K562 (cell line): Measurements from ENCODE around the gene CRNKL1. TPM values are rescaled to one million over a fixed set of nuclear protein-coding genes. Genes with fewer than 3 reads are reported as not detected.

Source experiments
- ATAC-seq: fragments of 200-7000 bp; cut with Tn5 transposase; 3 replicates; pipeline ENCODE4 v1.9.1; 2020; ENCODE audit warnings: moderate library complexity
- BruUV-seq: library from RNA; stranded (reverse); fragments of 400-500 nt; replicated peaks from 2 replicates; lab custom pipeline; 2021; lab: Mats Ljungman, UMichigan
- CTCF ChIA-PET: fragments of 300-600 bp; formaldehyde crosslinking; extraction: SDS; loops from one replicate; lab custom pipeline; 2021; ENCODE audit warnings: low intra/inter-chr PET ratio; lab: Yijun Ruan, JAX
- POLR2A ChIA-PET: fragments of 300-600, 350-650 bp; sonication (Branson Sonifier 250); formaldehyde crosslinking; extraction: SDS; loops from one replicate; lab custom pipeline; 2021; ENCODE audit warnings: antibody characterized with exemption, inconsistent platforms; lab: Yijun Ruan, JAX
- DNase-seq, 4 experiments: peaks; one replicate each; pipeline versions ENCODE4 v3.0.0 to v3.0.0-alpha.2; 2011 to 2018; ENCODE audit warnings: low spot score in 3 of 4, mixed read lengths in 3 of 4; ENCODE audit errors: extremely low read depth in 1 of 4
- FAIRE-seq: peaks from 2 replicates; lab custom pipeline; 2011; peaks lifted over from hg19 to GRCh38; lab: Jason Lieb, UNC
- H2AFZ ChIP-seq: 2 replicates; pipeline ENCODE4 v1.6.0; 2011; ENCODE audit warnings: low read depth, low read length, control low read depth, inconsistent platforms
- H3K27ac ChIP-seq: fragments of 200-600 bp; 3 replicates; pipeline ENCODE4 v1.8.0; 2011; ENCODE audit warnings: low read depth, mild to moderate bottlenecking, control low read depth, inconsistent platforms, low read length, moderate library complexity, mixed read lengths; ENCODE audit errors: extremely low read depth
- H3K27me3 ChIP-seq, 2 experiments: fragments of 300-600 bp in 1 of 2; 2 replicates in 1 of 2; 3 replicates in 1 of 2; pipeline versions ENCODE4 v1.6.0 to v1.8.0; 2011; ENCODE audit warnings: inconsistent platforms in 2 of 2, low read length in 2 of 2, mild to moderate bottlenecking in 1 of 2, mixed read lengths in 1 of 2, moderate library complexity in 1 of 2; ENCODE audit not compliant: control insufficient read depth in 2 of 2, insufficient read depth in 2 of 2
- H3K36me3 ChIP-seq: fragments of 300-600 bp; 3 replicates; pipeline ENCODE4 v1.8.0; 2011; ENCODE audit warnings: mild to moderate bottlenecking, low read length, inconsistent platforms; ENCODE audit not compliant: control insufficient read depth, insufficient read depth
- H3K4me1 ChIP-seq, 2 experiments: fragments of 200-600 bp in 1 of 2; replicated peaks in 1 of 2; 2 replicates in 1 of 2; 3 replicates in 1 of 2; pipeline versions ENCODE4 v1.5.1 to v1.8.0; 2011; ENCODE audit warnings: inconsistent platforms in 2 of 2, low read length in 2 of 2, mild to moderate bottlenecking in 1 of 2, mixed read lengths in 1 of 2, moderate library complexity in 1 of 2; ENCODE audit not compliant: control insufficient read depth in 2 of 2, insufficient read depth in 2 of 2
- H3K4me2 ChIP-seq: 2 replicates; pipeline ENCODE4 v1.6.1; 2011; ENCODE audit warnings: low read length, control low read depth, inconsistent platforms, mixed read lengths; ENCODE audit not compliant: insufficient read depth
- H3K4me3 ChIP-seq: fragments of 200-600 bp; sonication (generic), shearing (Covaris generic); 2 replicates; pipeline ENCODE4 v1.5.1; 2016; ENCODE audit warnings: control low read depth, inconsistent platforms
- H3K79me2 ChIP-seq: fragments of 200-600 bp; 3 replicates; pipeline ENCODE4 v1.8.0; 2011; ENCODE audit warnings: low read length, inconsistent platforms; ENCODE audit not compliant: control insufficient read depth, insufficient read depth
- H3K9ac ChIP-seq, 2 experiments: 2 replicates each; pipeline versions ENCODE4 v1.6.0 to v1.6.1; 2011; ENCODE audit warnings: low read depth in 2 of 2, low read length in 2 of 2, control low read depth in 1 of 2, inconsistent platforms in 1 of 2, mild to moderate bottlenecking in 1 of 2, mixed read lengths in 1 of 2; ENCODE audit not compliant: insufficient read depth in 1 of 2
- H3K9me1 ChIP-seq: one replicate; pipeline ENCODE4 v1.6.0; 2011; ENCODE audit warnings: inconsistent platforms, mild to moderate bottlenecking, low read length, moderate library complexity; ENCODE audit not compliant: control insufficient read depth, insufficient read depth
- H3K9me3 ChIP-seq: replicated peaks from 2 replicates; pipeline ENCODE4 v1.5.1; 2011; ENCODE audit warnings: low read depth, low read length, inconsistent platforms; ENCODE audit not compliant: control insufficient read depth, insufficient read depth
- H4K20me1 ChIP-seq: replicated peaks from 2 replicates; pipeline ENCODE4 v1.6.1; 2011; ENCODE audit warnings: low read length, inconsistent platforms, mixed read lengths; ENCODE audit not compliant: control insufficient read depth, insufficient read depth
- CBX3 ChIP-seq, 2 experiments: IDR thresholded peaks; 1 replicate in 1 of 2; 2 replicates in 1 of 2; pipeline ENCODE4 v1.6.1; 2012; ENCODE audit warnings: inconsistent platforms in 2 of 2, low read length in 2 of 2, borderline replicate concordance in 1 of 2, control low read depth in 1 of 2
- CBX5 ChIP-seq: IDR thresholded peaks from 2 replicates; pipeline ENCODE4 v1.6.1; 2014; ENCODE audit warnings: low read depth, borderline replicate concordance
- HSF4 ChIP-seq: fragments of 250-450 bp; sonication (Bioruptor Pico); IDR thresholded peaks from 2 replicates; pipeline ENCODE4 v2.1.2; 2022; ENCODE audit warnings: mild to moderate bottlenecking, moderate library complexity, borderline replicate concordance
- LARP7 ChIP-seq: fragments of 450-650 bp; IDR thresholded peaks from 2 replicates; pipeline ENCODE4 v1.6.1; 2016
- MEIS2 ChIP-seq: fragments of 450-650 bp; IDR thresholded peaks from 2 replicates; pipeline ENCODE4 v1.6.1; 2014; ENCODE audit warnings: mild to moderate bottlenecking; ENCODE audit not compliant: partially characterized antibody
- MTF1 ChIP-seq: fragments of 250-450 bp; sonication (Bioruptor Pico); IDR thresholded peaks from 2 replicates; pipeline ENCODE4 v1.9.0; 2021; ENCODE audit warnings: moderate library complexity, mild to moderate bottlenecking, inconsistent platforms, borderline replicate concordance
- RBM15 ChIP-seq: fragments of 200-400 bp; formaldehyde crosslinking; IDR thresholded peaks from 2 replicates; pipeline ENCODE4 v1.6.1; 2018; ENCODE audit warnings: mild to moderate bottlenecking, low read length, moderate library complexity; ENCODE audit not compliant: insufficient read depth
- RNF2 ChIP-seq: sonication (generic); IDR thresholded peaks from 2 replicates; pipeline ENCODE4 v1.6.1; 2016
- SMC3 ChIP-seq: conservative IDR thresholded peaks from 2 replicates; pipeline ENCODE4 v1.6.1; 2011; ENCODE audit warnings: low read depth, low read length, improper control_type of control experiment; ENCODE audit not compliant: insufficient read depth
- SRF ChIP-seq, 2 experiments: fragments of 250-450, 450-650 bp in 1 of 2; sonication (Bioruptor Pico) in 1 of 2; sonication (generic) in 1 of 2; formaldehyde crosslinking; IDR thresholded peaks; 2 replicates each; pipeline versions ENCODE4 v1.5.0 to v1.5.1; 2020 to 2022; ENCODE audit warnings: mild to moderate bottlenecking in 1 of 2, missing genetic modification reagents in 1 of 2
- STAT5A ChIP-seq: IDR thresholded peaks from 2 replicates; pipeline ENCODE4 v1.6.1; 2012; ENCODE audit warnings: low read length, inconsistent platforms, borderline replicate concordance
- ZNF12 ChIP-seq: sonication (generic); formaldehyde crosslinking; IDR thresholded peaks from 2 replicates; pipeline ENCODE4 v1.4.0; 2020; ENCODE audit warnings: mild to moderate bottlenecking, missing genetic modification reagents
- ZNF212 ChIP-seq: fragments of 450-650 bp; formaldehyde crosslinking; IDR thresholded peaks from 2 replicates; pipeline ENCODE4 v1.4.0; 2020; ENCODE audit warnings: mild to moderate bottlenecking
- ZNF324 ChIP-seq: fragments of 250-450 bp; sonication (Bioruptor Pico); IDR thresholded peaks from 2 replicates; pipeline ENCODE4 v1.4.0; 2020; ENCODE audit warnings: mild to moderate bottlenecking
- ZNF699 ChIP-seq: fragments of 250-450 bp; sonication (Bioruptor Pico); IDR thresholded peaks from 2 replicates; pipeline ENCODE4 v1.8.0; 2021; ENCODE audit warnings: mild to moderate bottlenecking, moderate library complexity; ENCODE audit not compliant: insufficient replicate concordance
- ZNF77 ChIP-seq: fragments of 250-450 bp; sonication (Bioruptor Pico); IDR thresholded peaks from 2 replicates; pipeline ENCODE4 v1.5.0; 2020
- ZSCAN32 ChIP-seq: fragments of 450-650 bp; formaldehyde crosslinking; IDR thresholded peaks from 2 replicates; pipeline ENCODE4 v1.4.0; 2020; ENCODE audit warnings: mild to moderate bottlenecking, moderate library complexity
- in situ Hi-C: fragments of 300-500 bp; cut with MboI; formaldehyde crosslinking; loops from 4 replicates; pipeline ENCODE4 v1.15.0; 2018; ENCODE audit warnings: inconsistent platforms, mixed read lengths
- intact Hi-C: fragments of 100-400 bp; cut with micrococcal nuclease; formaldehyde crosslinking; loops from 2 replicates; pipeline ENCODE4 v1.14.2; 2022
- polyA plus RNA-seq, 8 experiments: library from polyadenylated mRNA; depleted of rRNA in 4 of 8; stranded (reverse) in 5 of 8; unstranded in 3 of 8; fragments of >200 nt; fragmentation: Nextera tagmentation in 2 of 8; fragmentation: Illumina TruSeq in 1 of 8; extraction: Ambion mirVana in 2 of 8; extraction: Trizol in 1 of 8; gene quantifications; 2 replicates each; pipeline versions ENCODE4 v1.2.1 to v1.2.3, GENCODE V29; 2011 to 2014; ENCODE audit warnings: inconsistent platforms in 1 of 8, missing spikeins in 1 of 8
- total RNA-seq, 7 experiments: library from RNA; depleted of rRNA in 6 of 7; stranded (reverse); fragments of >200 nt in 6 of 7; fragmentation: Illumina TruSeq in 2 of 7; extraction: Trizol in 2 of 7; gene quantifications; 2 replicates each; pipeline versions ENCODE4 v1.2.1 to v1.2.3, GENCODE V29; 2011 to 2021; ENCODE audit warnings: low replicate concordance in 1 of 7
- TF ChIP-seq, protein P1 (sequence below): fragments of 450-650 bp; formaldehyde crosslinking; IDR thresholded peaks from 2 replicates; pipeline ENCODE4 v1.4.0; 2022; ENCODE audit warnings: mild to moderate bottlenecking, moderate library complexity
- TF ChIP-seq, protein P2 (sequence below): fragments of 450-650 bp; formaldehyde crosslinking; IDR thresholded peaks from 2 replicates; pipeline ENCODE4 v1.4.0; 2022; ENCODE audit warnings: missing genetic modification characterization
- TF ChIP-seq, protein P3 (sequence below), 3 experiments: IDR thresholded peaks in 2 of 3; conservative IDR thresholded peaks in 1 of 3; 2 replicates each; pipeline ENCODE4 v1.5.1; 2011 to 2012; ENCODE audit warnings: low read length in 3 of 3, mild to moderate bottlenecking in 3 of 3, control low read depth in 2 of 3, improper control_type of control experiment in 1 of 3, inconsistent platforms in 1 of 3, low read depth in 1 of 3, mixed read lengths in 1 of 3, moderate library complexity in 1 of 3; ENCODE audit not compliant: insufficient read depth in 2 of 3

Gene CRNKL1
- total and polyA plus RNA-seq, 9 of the 15 experiments (the other 6 are each of a cell fraction or from before 2014, with no cell fraction given): 8.1 to 17.0 (median 11.7) TPM

DNA sequence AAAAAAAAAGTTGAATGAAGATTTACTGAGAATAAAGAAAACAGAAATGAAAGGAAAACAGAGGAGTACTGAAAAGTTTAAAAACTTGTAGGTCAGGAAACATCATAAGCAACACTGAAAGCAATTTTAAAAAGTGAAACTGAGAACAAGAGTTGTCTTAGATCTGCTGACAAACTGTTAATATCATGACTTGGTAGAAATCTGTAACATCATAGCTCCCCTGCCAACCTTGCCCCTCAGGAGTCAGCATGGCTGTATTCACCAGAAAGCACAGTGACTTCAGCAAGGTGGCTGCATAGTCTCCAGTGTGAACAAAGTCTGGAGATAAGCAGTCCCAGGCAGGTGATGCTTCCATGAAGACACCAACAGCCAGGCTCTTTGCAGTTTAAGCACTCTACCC is 29.8 kb downstream of the CRNKL1 start:
- POLR2A ChIA-PET: no interaction called here
- no peak overlapping the region for H2AFZ ChIP-seq

More for the DNA sequence above, 29.8 kb downstream of the CRNKL1 start:
- Histone ChIP-seq H3K9me3 (no peaks in the 10 kb centered on the region), H3K27me3 (no peaks in the 10 kb centered on the region), H3K9me1 (no peaks in the 10 kb centered on the region), H3K36me3 (peaks cover 54% of the 10 kb centered on the region), H3K4me2 (no peak overlapping the region), H3K9ac (no peak overlapping the region), H3K4me1 (peaks cover 5 to 7% of the 10 kb centered on the region in 2 experiments; a peak in 4 of 5 replicates), H3K4me3 (no peak overlapping the region), H3K79me2 (peaks cover 81% of the 10 kb centered on the region), H4K20me1 (0 out of 2 replicates have a peak, but pooled peaks cover 2% of the 10 kb centered on the region), H3K27ac (no peak overlapping the region)
- in situ Hi-C loops (no loop called here), intact Hi-C loops (no loop called here)
- BruUV-seq: no TSS peak
- ATAC-seq: no peak
- no peak for FAIRE-seq
- no peak for TF ChIP-seq RBM15
- TF ChIP-seq, protein P1, sequence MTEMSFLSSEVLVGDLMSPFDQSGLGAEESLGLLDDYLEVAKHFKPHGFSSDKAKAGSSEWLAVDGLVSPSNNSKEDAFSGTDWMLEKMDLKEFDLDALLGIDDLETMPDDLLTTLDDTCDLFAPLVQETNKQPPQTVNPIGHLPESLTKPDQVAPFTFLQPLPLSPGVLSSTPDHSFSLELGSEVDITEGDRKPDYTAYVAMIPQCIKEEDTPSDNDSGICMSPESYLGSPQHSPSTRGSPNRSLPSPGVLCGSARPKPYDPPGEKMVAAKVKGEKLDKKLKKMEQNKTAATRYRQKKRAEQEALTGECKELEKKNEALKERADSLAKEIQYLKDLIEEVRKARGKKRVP (CRISPR knock-in tag): no peak
- no peak for TF ChIP-seq SRF (CRISPR knock-in tag; IDR thresholded peaks at IDR 0.05)
- TF ChIP-seq SMC3: no peak
- TF ChIP-seq, protein P2, sequence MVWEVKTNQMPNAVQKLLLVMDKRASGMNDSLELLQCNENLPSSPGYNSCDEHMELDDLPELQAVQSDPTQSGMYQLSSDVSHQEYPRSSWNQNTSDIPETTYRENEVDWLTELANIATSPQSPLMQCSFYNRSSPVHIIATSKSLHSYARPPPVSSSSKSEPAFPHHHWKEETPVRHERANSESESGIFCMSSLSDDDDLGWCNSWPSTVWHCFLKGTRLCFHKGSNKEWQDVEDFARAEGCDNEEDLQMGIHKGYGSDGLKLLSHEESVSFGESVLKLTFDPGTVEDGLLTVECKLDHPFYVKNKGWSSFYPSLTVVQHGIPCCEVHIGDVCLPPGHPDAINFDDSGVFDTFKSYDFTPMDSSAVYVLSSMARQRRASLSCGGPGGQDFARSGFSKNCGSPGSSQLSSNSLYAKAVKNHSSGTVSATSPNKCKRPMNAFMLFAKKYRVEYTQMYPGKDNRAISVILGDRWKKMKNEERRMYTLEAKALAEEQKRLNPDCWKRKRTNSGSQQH: no peak
- no peak for TF ChIP-seq LARP7
- no peak for TF ChIP-seq HSF4 (CRISPR knock-in tag)
- TF ChIP-seq ZNF77 (CRISPR knock-in tag): no peak
- TF ChIP-seq MTF1 (CRISPR knock-in tag): no peak
- TF ChIP-seq ZNF212 (CRISPR knock-in tag): no peak
- no peak for TF ChIP-seq ZNF12 (CRISPR knock-in tag)
- no peak for TF ChIP-seq ZNF699 (CRISPR knock-in tag)
- TF ChIP-seq ZSCAN32: no peak
- no peak for TF ChIP-seq ZNF324 (CRISPR knock-in tag)
- TF ChIP-seq RNF2: no peak
- TF ChIP-seq, protein P3, sequence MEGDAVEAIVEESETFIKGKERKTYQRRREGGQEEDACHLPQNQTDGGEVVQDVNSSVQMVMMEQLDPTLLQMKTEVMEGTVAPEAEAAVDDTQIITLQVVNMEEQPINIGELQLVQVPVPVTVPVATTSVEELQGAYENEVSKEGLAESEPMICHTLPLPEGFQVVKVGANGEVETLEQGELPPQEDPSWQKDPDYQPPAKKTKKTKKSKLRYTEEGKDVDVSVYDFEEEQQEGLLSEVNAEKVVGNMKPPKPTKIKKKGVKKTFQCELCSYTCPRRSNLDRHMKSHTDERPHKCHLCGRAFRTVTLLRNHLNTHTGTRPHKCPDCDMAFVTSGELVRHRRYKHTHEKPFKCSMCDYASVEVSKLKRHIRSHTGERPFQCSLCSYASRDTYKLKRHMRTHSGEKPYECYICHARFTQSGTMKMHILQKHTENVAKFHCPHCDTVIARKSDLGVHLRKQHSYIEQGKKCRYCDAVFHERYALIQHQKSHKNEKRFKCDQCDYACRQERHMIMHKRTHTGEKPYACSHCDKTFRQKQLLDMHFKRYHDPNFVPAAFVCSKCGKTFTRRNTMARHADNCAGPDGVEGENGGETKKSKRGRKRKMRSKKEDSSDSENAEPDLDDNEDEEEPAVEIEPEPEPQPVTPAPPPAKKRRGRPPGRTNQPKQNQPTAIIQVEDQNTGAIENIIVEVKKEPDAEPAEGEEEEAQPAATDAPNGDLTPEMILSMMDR (IDR thresholded peaks at IDR 0.05 in 2 of 3, conservative IDR thresholded peaks at IDR 0.05 in 1 of 3; ENCODE audit: insufficient read depth in 2 of 3, low read depth in 1 of 3, low read length in 3 of 3): no peak
- TF ChIP-seq CBX5: no peak
- no peak for TF ChIP-seq MEIS2
- TF ChIP-seq STAT5A: no peak
- TF ChIP-seq CBX3 (IDR thresholded peaks at IDR 0.05; ENCODE audit: borderline replicate concordance in 1 of 2, low read length in 2 of 2): no peak
- no peak for DNase-seq
- CTCF ChIA-PET: no interaction called here
